RWPE1 (cell line): ENCODE measurements around the gene OSBPL1A.

Experiments
- CTCF ChIA-PET: fragments of 350-600 bp; sonication (Branson Sonifier 250); formaldehyde crosslinking; extraction: SDS; loops from one replicate; lab custom pipeline; 2021; lab: Yijun Ruan, JAX
- POLR2A ChIA-PET: fragments of 400-600 bp; formaldehyde crosslinking; extraction: SDS; loops from one replicate; lab custom pipeline; 2020; ENCODE audit warnings: antibody characterized with exemption; ENCODE audit not compliant: low non-redundant PET; lab: Yijun Ruan, JAX
- DNase-seq: peaks from one replicate; pipeline ENCODE4 v3.0.0; 2012; ENCODE audit warnings: low spot score
- H3K27ac ChIP-seq: fragments of 450-650 bp; 2 replicates; pipeline ENCODE4 v1.5.1; 2017
- TF ChIP-seq, protein P1 (sequence below): fragments of 450-650 bp; conservative IDR thresholded peaks from 2 replicates; pipeline ENCODE4 v1.5.1; 2017; ENCODE audit warnings: low read depth, mild to moderate bottlenecking

Gene OSBPL1A

DNA sequence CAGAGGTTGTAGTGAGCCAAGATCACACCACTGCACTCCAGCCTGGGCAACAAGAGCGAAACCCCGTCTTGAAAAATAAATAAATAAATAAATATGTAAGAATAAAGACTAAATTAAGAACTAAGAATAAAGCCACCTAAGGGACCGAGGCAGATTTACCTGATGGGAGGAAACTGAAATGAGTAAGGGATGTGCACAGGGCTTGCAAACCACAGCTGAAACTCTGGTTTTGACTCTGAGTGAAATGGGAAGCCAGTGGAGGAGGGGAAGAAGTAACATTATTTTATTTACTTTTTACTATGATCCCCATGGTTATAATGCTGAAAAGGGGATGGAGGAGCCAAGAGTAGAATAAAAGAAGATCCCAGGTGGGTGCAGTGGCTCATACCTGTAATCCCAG is 151.5 kb downstream of the OSBPL1A start:
- ChIA-PET CTCF (no interaction called here), POLR2A (no interaction called here)
- H3K27ac ChIP-seq, result no peak overlapping the region
- TF ChIP-seq, protein P1, sequence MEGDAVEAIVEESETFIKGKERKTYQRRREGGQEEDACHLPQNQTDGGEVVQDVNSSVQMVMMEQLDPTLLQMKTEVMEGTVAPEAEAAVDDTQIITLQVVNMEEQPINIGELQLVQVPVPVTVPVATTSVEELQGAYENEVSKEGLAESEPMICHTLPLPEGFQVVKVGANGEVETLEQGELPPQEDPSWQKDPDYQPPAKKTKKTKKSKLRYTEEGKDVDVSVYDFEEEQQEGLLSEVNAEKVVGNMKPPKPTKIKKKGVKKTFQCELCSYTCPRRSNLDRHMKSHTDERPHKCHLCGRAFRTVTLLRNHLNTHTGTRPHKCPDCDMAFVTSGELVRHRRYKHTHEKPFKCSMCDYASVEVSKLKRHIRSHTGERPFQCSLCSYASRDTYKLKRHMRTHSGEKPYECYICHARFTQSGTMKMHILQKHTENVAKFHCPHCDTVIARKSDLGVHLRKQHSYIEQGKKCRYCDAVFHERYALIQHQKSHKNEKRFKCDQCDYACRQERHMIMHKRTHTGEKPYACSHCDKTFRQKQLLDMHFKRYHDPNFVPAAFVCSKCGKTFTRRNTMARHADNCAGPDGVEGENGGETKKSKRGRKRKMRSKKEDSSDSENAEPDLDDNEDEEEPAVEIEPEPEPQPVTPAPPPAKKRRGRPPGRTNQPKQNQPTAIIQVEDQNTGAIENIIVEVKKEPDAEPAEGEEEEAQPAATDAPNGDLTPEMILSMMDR, result no peak
- no peak for DNase-seq

DNA sequence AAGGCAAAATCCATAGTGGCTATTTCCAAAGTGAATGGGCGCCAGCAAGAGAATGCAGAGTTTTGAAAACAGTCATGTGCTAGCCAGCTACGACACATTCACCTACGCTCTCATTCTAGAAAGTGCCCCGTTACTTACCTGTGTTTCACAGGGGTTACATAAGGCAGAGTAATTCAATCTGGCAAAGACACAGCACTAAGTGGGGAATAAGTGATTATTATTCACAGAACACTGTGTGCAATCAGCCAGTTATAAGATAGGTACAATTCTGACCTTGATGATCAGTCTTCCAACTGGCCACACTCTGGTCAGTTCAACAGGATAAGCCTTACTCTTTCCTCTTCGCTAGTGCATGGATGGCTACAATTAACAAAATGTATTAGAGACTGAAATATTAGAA is 152.9 kb downstream of the OSBPL1A start:
- ChIA-PET POLR2A (no interaction called here), CTCF (no interaction called here)
- DNase-seq, result no peak
- H3K27ac ChIP-seq, result no peak overlapping the region
- TF ChIP-seq, protein P1, result no peak

DNA sequence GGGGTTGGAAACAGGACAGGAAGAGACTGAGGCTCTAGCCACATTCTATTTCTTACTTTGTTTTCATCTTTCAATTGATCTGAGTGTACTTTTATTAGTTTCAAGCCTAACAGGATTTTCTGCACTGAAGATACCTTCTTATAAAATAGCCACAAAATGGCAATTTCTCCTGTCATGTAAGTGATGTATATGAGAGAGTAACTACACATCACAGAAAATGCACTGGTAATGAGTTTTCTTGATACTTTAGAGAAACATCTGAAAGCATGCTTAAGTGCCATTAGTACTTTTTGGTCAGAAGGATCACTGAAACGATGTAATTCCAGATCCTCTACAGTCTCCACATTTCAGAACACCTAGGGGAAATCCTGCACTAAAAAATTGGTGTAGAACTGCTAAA is 153.9 kb downstream of the OSBPL1A start:
- ChIA-PET CTCF (no interaction called here), POLR2A (no interaction called here)
- H3K27ac ChIP-seq, result no peak overlapping the region
- TF ChIP-seq, protein P1, result no peak
- no peak for DNase-seq

DNA sequence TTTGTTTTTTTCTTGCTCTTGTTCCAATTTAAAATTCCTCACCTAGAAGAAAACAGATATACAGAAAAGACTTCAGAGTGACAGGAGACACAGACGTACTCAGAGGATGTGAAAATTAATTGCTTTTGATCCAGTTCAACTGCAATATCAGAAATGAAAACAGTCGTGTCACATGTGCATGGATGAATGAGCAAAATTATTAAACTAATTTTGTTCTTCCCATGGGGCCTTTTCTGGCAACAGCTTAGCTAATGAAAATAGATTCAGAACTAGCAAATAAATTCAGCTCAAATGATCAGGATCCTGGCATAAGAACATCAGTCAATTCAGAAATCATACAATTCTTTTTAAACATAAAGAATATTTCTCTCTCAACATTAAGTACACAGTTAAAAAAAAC is 158.3 kb downstream of the OSBPL1A start:
- ChIA-PET CTCF (interaction anchor here (0.7 kb wide), 1 partner anchor 171 kb away, joined by 5 read pairs; no protein-coding TSS in a partner anchor), POLR2A (no interaction called here)
- no peak for DNase-seq
- TF ChIP-seq, protein P1, result no peak
- H3K27ac ChIP-seq, result no peak overlapping the region

DNA sequence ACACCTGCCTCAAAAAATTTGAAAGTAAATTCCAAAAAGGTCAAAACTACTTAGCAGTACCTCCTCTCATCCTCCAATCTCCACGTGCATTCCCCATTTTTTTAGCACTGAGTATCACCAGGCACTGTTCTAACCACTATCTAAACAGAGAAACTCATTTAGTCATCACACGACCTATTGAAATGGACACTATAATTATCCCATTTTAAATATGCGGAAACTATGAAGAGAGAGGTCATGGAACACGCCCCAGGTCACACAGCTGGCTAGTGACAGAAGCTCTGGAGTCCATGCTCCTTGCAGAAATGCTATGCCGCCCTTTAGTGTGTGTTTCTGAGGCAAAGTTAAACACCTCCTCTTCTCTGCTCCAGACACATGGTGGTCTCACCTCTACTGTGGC is 159.2 kb downstream of the OSBPL1A start:
- DNase-seq, result no peak
- TF ChIP-seq, protein P1, result no peak
- no peak overlapping the region for H3K27ac ChIP-seq
- POLR2A ChIA-PET, result no interaction called here
- CTCF ChIA-PET, result interaction anchor here (0.6 kb wide), 1 partner anchor 128 kb away, joined by 7 read pairs; no protein-coding TSS in a partner anchor

DNA sequence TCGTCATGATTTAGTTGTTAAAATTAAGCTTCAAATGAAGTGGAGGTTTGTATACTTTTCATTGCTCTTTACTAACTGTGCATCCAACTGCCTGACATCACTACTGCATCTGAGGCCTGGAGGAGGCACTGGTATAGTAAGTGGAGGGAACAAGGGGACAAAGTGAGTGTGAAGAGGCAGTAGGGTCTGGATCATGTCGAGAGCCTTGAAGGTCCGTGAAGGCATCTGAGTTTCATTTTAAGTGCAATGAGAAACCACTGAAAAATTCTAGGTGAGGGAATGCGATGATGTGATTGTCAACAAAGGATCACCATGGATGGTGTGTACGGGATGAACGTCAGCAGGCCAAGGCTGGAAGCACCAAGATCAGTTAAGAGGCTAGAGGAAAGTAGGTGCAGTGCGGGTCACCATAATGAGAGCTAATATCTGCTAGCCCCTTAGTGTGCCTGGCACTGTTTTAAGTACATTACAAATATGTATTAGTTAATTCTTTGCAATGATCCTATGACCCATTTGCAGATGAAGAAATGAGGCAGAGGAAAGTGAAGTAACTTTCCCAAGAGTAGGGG is 162.7 kb downstream of the OSBPL1A start:
- POLR2A ChIA-PET, result no interaction called here
- no peak overlapping the region for H3K27ac ChIP-seq
- CTCF ChIA-PET, result no interaction called here
- no peak for DNase-seq
- TF ChIP-seq, protein P1, result no peak

DNA sequence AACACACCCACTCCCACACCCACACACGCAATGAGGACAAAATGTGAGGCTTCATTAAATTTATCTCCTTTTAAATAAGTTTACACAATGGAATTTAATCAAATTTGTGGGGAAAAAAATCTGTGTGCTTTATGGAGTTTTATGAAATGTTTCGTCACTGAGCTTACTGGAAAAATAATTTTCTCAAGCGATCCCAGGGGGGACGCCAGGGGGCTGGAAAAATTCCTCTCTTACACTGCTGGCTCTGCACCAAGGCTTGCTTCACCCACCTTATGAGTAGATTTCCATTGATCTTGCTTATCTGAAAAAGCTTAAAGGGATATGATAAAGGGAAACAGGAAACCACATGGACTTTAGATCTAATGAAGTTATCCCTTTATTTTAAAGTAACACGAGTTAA is 163.3 kb downstream of the OSBPL1A start:
- DNase-seq, result no peak
- TF ChIP-seq, protein P1, result no peak
- ChIA-PET POLR2A (no interaction called here), CTCF (no interaction called here)
- H3K27ac ChIP-seq, result no peak overlapping the region
